HUES6 (cell line): ENCODE measurements around the gene FGF22.

Experiments
- H3K27ac ChIP-seq: 2 replicates; pipeline ENCODE4 v1.7.0; 2013; ENCODE audit warnings: low read depth, mild to moderate bottlenecking, low read length, inconsistent platforms
- H3K27me3 ChIP-seq: 2 replicates; pipeline ENCODE4 v1.6.1; 2013; ENCODE audit warnings: low read length; ENCODE audit not compliant: control insufficient read depth, insufficient read depth
- H3K36me3 ChIP-seq: 2 replicates; pipeline ENCODE4 v1.6.1; 2013; ENCODE audit warnings: low read length; ENCODE audit not compliant: control insufficient read depth, insufficient read depth
- H3K4me1 ChIP-seq: 2 replicates; pipeline ENCODE4 v1.6.1; 2013; ENCODE audit warnings: low read length; ENCODE audit not compliant: control insufficient read depth, insufficient read depth
- H3K4me3 ChIP-seq: 2 replicates; pipeline ENCODE4 v1.5.1; 2013; ENCODE audit warnings: low read depth, low read length
- H3K9ac ChIP-seq: one replicate; pipeline ENCODE4 v1.6.1; 2013; ENCODE audit warnings: mild to moderate bottlenecking, low read length
- H3K9me3 ChIP-seq: 2 replicates; pipeline ENCODE4 v1.6.1; 2013; ENCODE audit warnings: low read depth, low read length; ENCODE audit not compliant: control insufficient read depth, insufficient read depth

The FGF22 gene

DNA sequence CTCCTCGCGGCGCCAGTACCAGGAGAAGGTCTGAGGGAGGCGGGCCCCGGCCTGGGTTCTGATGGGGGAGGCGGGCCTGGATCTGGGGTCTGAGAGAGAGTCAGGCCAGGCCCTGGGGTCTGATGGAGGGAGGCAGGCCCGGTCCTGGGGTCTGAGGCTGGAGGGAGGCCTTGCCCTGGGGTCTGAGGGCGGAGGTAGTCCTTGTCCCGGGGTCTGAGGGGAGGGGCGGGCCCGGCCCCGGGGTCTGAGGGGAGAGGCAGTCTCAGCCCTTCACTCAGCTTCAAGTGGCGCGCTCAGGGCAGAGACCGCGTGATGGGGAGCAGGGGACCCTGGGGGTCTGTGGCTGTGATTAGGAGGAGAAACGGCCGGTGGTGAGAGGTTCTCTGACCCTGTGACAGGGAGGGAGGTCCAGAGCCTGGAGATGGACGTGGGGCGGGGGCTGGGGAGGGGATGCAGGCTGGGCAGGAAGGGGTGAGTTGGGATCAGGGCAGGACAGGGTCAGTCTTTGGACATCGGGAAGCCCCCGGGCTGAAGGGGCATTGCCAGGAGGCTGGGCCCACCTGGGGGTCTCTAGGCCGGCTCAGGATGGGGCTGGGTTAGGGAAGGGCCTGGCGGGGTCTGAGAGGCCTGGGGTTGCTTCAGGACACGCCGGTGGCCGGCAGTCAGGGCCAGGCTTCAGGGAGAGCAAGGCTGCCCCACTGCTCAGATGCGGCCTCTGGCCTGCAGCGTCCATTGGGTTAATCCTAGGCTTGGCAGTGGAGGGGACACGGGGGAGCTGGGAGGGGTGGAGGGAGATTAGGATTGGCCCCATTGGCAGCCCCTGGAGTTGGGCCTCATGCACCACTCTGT, 31.3 kb upstream of the FGF22 start:
- H3K27ac ChIP-seq, result no peak overlapping the region

DNA sequence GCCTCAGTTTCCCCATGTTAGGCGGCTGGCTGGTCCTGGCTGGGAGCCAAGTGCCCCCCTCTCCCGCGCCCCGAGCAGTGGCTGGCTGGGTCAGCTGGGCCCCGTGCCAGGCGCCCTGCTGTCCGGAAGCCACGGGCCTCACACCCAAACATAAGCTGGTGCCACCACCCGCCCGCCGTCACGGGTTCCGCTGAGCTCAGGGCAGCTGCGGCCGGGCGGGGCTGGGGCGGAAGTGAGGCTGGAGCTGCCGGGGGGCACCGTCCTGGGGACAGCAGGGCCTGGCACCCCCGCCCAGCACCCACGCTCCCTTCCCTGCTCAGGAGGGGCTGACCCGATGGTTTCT, 30.7 kb upstream of the FGF22 start:
- Histone ChIP-seq H3K27ac (no peak overlapping the region), H3K4me1 (peaks cover 9% of the 10 kb centered on the region; the same call in 1 of the 2 replicates), H3K27me3 (no peaks in the 10 kb centered on the region), H3K36me3 (peaks cover under 1% of the 10 kb centered on the region; the same call in 1 of the 2 replicates), H3K4me3 (no peak overlapping the region), H3K9me3 (0 out of 2 replicates have a peak, but pooled peaks cover 2% of the 10 kb centered on the region), H3K9ac (no peak overlapping the region)

More for the DNA sequence above, 31.3 kb upstream of the FGF22 start:
- Histone ChIP-seq H3K9ac (no peak overlapping the region), H3K4me1 (peaks cover 9% of the 10 kb centered on the region; the same call in 1 of the 2 replicates), H3K9me3 (0 out of 2 replicates have a peak, but pooled peaks cover 4% of the 10 kb centered on the region), H3K36me3 (no peaks in the 10 kb centered on the region), H3K27me3 (no peaks in the 10 kb centered on the region), H3K4me3 (no peak overlapping the region)

DNA sequence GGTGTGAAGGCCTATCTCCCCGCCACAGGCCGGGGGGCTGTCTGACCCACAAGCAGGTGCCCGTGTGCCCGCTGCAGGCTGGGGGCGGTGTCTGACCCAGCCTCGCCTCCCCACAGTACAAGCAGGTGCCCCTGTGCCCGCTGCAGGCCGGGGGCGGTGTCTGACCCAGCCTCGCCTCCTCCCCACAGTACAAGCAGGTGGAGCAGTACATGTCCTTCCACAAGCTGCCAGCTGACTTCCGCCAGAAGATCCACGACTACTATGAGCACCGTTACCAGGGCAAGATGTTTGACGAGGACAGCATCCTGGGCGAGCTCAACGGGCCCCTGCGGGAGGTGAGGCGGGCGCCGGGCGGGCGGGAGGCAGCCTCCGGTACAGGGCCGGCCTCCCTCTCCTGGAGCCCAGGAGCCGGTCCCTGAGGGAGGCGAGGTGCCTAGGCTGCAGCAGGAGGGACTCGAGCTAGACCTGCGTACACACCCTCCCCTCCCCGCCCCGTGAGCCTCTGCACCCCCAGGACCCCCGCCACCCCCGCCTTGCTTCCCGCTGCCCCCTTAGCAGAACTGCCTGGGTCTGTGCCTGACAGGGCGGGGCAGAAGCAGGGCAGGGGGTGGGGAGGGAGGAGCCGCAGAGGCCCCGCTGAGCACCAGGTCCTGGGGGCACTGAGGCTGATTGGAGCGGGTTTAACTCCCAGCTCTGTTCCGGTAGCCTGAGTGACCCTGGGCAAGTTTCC, 29.4 kb upstream of the FGF22 start:
- Histone ChIP-seq H3K27ac (peak overlapping the region; percentile 11; the same call in 1 of the 2 replicates), H3K36me3 (peaks cover 11% of the 10 kb centered on the region), H3K9me3 (no peaks in the 10 kb centered on the region), H3K4me3 (peak overlapping the region; percentile 30; the same call in 1 of the 2 replicates), H3K27me3 (no peaks in the 10 kb centered on the region), H3K4me1 (peaks cover 9% of the 10 kb centered on the region; the same call in 1 of the 2 replicates), H3K9ac (peak overlapping the region; percentile 71)

DNA sequence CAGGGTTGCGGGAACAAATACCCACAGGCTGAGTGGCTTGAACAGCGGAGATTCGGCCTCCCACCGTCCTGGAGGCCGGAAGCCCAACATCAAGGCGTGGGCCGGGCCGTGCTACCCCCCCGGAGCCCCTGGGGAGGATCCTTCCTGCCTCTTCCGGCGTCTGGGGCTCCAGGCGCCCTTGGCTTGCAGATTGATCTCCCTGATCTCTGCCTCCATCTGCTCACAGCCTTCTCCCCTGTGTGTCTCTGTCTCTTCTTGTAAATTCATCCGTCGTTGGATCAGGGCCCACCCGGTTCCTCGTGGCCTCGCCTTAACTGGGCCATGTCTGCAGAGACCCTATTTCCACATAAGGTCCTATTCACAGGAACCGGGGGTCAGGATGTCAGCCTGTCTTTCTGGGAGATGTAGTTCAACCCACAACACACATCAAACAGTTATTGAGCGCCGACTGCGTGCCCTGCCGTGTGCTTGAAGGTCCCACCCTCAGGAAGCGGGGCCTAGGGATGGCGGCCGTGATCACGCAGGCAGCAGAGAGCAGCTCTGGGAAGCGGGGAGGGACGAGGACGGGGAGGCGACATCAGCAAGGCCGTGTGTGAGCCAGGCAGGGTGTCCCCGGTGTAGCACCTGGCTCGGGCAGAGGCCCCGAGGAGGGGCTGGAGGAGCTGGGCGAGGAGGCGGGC, 28.7 kb upstream of the FGF22 start:
- Histone ChIP-seq H3K27ac (peak overlapping the region; percentile 11; the same call in 1 of the 2 replicates), H3K9ac (peak overlapping the region; percentile 71), H3K4me3 (peak overlapping the region; percentile 30; the same call in 1 of the 2 replicates), H3K27me3 (no peaks in the 10 kb centered on the region), H3K36me3 (peaks cover 16% of the 10 kb centered on the region), H3K9me3 (no peaks in the 10 kb centered on the region), H3K4me1 (peaks cover 9% of the 10 kb centered on the region; the same call in 1 of the 2 replicates)

DNA sequence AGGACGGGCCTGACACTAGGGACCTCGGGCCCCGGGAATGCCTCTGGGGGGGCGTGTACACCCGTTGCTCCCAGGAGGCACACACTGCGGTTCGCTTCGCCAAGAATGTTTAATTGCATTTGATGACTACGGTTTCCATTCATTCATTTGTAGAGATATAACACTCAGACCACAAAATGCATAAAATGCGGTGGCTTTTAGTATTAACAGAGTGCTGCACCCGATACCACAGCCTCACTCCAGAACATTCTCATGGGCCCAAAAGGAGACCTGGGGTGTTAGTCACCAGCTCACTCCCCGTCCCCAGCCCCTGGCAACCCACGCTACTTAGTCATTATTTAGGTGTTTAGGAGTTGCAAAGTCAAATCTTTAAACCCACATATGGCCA, 28.2 kb upstream of the FGF22 start:
- Histone ChIP-seq H3K4me1 (peaks cover 9% of the 10 kb centered on the region; the same call in 1 of the 2 replicates), H3K36me3 (peaks cover 16% of the 10 kb centered on the region), H3K9ac (peak overlapping the region; percentile 71), H3K4me3 (no peak overlapping the region), H3K9me3 (no peaks in the 10 kb centered on the region), H3K27me3 (no peaks in the 10 kb centered on the region), H3K27ac (no peak overlapping the region)

DNA sequence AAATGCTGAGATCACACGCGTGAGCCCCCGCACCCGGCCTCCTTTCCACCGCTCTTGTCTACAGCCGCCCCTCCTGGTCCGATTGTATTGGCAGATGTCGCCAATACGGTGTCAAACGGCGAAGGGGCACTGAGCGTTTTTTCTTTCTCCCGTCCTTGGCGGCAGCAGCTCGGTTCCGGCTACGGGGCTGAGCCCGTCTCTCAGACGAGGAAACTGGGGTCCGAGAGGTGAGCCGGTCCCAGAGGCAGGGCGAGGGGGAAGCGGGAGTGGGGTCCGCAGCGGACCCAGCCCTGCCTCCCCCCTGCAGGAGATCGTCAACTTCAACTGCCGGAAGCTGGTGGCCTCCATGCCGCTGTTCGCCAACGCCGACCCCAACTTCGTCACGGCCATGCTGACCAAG, 26.7 kb upstream of the FGF22 start:
- H3K4me1 ChIP-seq, result peaks cover 9% of the 10 kb centered on the region; the same call in 1 of the 2 replicates
- H3K9me3 ChIP-seq, result no peaks in the 10 kb centered on the region
- H3K9ac ChIP-seq, result no peak overlapping the region
- no peak overlapping the region for H3K27ac ChIP-seq
- H3K27me3 ChIP-seq, result no peaks in the 10 kb centered on the region
- H3K36me3 ChIP-seq, result peaks cover 24% of the 10 kb centered on the region
- H3K4me3 ChIP-seq, result no peak overlapping the region

DNA sequence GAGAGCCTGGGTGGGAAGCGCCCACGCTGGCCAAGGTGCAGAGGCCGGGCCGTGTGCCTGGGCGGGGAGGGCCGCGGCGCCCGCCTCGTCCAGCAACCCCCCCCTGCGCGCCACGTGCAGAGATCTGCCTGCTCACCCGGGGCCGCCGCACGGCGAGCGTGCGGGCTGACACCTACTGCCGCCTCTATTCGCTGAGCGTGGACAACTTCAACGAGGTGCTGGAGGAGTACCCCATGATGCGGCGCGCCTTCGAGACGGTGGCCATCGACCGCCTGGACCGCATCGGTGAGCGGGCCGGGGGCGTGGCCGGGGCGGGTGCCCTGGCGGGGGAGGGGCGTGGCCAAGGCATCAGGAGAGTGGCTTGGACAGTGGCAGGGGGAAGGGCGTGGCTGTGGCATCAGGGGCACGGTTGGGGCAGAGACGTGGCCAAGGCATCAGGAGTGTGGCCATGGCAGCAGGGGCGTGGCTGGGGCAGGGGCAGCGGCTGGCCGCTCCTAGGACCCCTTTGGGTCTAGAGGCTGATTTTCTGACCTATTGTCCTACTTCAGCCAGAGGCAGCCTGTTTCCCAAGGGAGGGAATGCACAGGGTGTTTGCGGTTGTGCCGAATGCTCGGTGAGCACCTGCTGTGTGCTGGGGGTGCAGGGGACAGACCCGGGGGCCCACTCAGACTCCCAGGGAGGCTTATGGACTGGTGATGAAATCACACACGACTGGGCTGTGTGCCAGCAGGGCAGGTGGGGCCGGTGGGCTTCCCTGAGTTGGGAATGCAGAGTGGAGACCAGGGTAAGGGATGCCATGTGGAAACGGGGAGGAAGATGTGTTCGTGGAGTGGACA, 25.7 kb upstream of the FGF22 start:
- Histone ChIP-seq H3K4me3 (no peak overlapping the region), H3K9ac (no peak overlapping the region), H3K9me3 (no peaks in the 10 kb centered on the region), H3K4me1 (peaks cover 9% of the 10 kb centered on the region; the same call in 1 of the 2 replicates), H3K27me3 (no peaks in the 10 kb centered on the region), H3K36me3 (peaks cover 34% of the 10 kb centered on the region), H3K27ac (no peak overlapping the region)

DNA sequence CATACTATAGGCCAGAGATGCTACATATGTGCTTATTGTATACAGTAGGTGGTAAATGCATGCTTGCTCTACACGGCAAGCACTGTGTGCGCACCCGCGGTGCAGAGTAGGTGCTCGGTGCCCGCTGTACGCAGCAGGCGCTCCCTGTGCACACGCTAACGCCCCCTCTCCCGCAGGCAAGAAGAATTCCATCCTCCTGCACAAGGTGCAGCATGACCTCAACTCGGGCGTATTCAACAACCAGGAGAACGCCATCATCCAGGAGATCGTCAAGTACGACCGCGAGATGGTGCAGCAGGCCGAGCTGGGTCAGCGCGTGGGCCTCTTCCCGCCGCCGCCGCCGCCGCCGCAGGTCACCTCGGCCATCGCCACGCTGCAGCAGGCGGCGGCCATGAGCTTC, 24.1 kb upstream of the FGF22 start:
- Histone ChIP-seq H3K27me3 (no peaks in the 10 kb centered on the region), H3K27ac (no peak overlapping the region), H3K9me3 (no peaks in the 10 kb centered on the region), H3K36me3 (peaks cover 50% of the 10 kb centered on the region), H3K9ac (no peak overlapping the region), H3K4me3 (peak overlapping the region; percentile 16; the same call in 1 of the 2 replicates), H3K4me1 (peaks cover 9% of the 10 kb centered on the region; the same call in 1 of the 2 replicates)

DNA sequence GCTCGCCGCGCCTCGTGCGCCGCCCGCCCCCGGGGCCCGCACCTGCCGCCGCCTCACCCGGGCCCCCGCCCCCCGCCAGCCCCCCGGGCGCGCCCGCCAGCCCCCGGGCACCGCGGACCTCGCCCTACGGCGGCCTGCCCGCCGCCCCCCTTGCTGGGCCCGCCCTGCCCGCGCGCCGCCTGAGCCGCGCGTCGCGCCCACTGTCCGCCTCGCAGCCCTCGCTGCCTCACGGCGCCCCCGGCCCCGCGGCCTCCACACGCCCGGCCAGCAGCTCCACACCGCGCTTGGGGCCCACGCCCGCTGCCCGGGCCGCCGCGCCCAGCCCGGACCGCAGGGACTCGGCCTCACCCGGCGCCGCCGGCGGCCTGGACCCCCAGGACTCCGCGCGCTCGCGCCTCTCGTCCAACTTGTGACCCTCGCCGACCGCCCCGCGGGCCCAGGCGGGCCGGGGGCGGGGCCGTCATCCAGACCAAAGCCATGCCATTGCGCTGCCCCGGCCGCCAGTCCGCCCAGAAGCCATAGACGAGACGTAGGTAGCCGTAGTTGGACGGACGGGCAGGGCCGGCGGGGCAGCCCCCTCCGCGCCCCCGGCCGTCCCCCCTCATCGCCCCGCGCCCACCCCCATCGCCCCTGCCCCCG, 23.5 kb upstream of the FGF22 start:
- H3K9ac ChIP-seq, result no peak overlapping the region
- H3K27me3 ChIP-seq, result no peaks in the 10 kb centered on the region
- peaks cover 50% of the 10 kb centered on the region for H3K36me3 ChIP-seq
- no peak overlapping the region for H3K4me3 ChIP-seq
- no peak overlapping the region for H3K27ac ChIP-seq
- no peaks in the 10 kb centered on the region for H3K9me3 ChIP-seq
- peaks cover 4% of the 10 kb centered on the region; the same call in 1 of the 2 replicates for H3K4me1 ChIP-seq
